Stomach (tissue), 9 donors: ENCODE data around the gene POU3F1. TPM values are rescaled to one million over a fixed set of nuclear protein-coding genes. Genes with fewer than 3 reads are reported as not detected.

Experiments used
- DNase-seq, 2 donors: peaks; one replicate each; pipeline versions ENCODE4 v3.0.0 to v3.0.0-alpha.2; 2013 to 2019
- H3K27ac ChIP-seq, 5 donors: fragments of 200-600 bp in 4 of 5; sonication (generic) in 4 of 5; one replicate each; pipeline ENCODE4 v1.5.1; 2013 to 2019; ENCODE audit warnings: mild to moderate bottlenecking in 1 of 5, moderate library complexity in 1 of 5
- H3K27me3 ChIP-seq, 3 donors: fragments of 200-600 bp; sonication (generic); one replicate each; pipeline ENCODE4 v1.5.1; 2017 to 2019; ENCODE audit warnings: mixed run types in 1 of 3
- H3K36me3 ChIP-seq, 4 donors: fragments of 200-600 bp; sonication (generic); 1 replicate in 3 of 4; 2 replicates in 1 of 4; pipeline ENCODE4 v1.5.1; 2016 to 2019
- H3K4me1 ChIP-seq, 4 donors: fragments of 200-600 bp; sonication (generic); one replicate each; pipeline ENCODE4 v1.5.1; 2016 to 2019
- H3K4me3 ChIP-seq, 4 donors: fragments of 200-600 bp; sonication (generic) in 3 of 4; one replicate each; pipeline ENCODE4 v1.5.1; 2016 to 2019; ENCODE audit warnings: mild to moderate bottlenecking in 1 of 4
- H3K9me3 ChIP-seq, 4 donors: fragments of 200-600 bp; sonication (generic); one replicate each; pipeline ENCODE4 v1.5.1; 2016 to 2019
- CTCF ChIP-seq, 7 experiments: fragments of 450-650 bp in 4 of 7; fragments of 200-600 bp in 3 of 7; sonication (generic) in 3 of 7; IDR thresholded peaks; one replicate each; pipeline ENCODE4 v1.5.1; 2016 to 2019; ENCODE audit warnings: antibody characterized with exemption in 7 of 7, control low read depth in 2 of 7, mild to moderate bottlenecking in 1 of 7
- EP300 ChIP-seq: sonication (generic); formaldehyde crosslinking; IDR thresholded peaks from one replicate; pipeline ENCODE4 v1.6.1; 2017; ENCODE audit warnings: antibody characterized with exemption
- POLR2A ChIP-seq, 4 donors: fragments of 450-650 bp; IDR thresholded peaks; one replicate each; pipeline ENCODE4 v1.6.1; 2016; ENCODE audit warnings: antibody characterized with exemption in 4 of 4, control low read depth in 2 of 4, mild to moderate bottlenecking in 1 of 4, moderate library complexity in 1 of 4
- POLR2AphosphoS5 ChIP-seq, 3 donors: sonication (generic); formaldehyde crosslinking; IDR thresholded peaks; one replicate each; pipeline ENCODE4 v1.6.1; 2016; ENCODE audit warnings: antibody characterized with exemption in 3 of 3
- WGBS, 5 donors: extraction: QIAGEN DNeasy Blood & Tissue Kit in 3 of 5; methylation state at CpG; one replicate each; pipeline versions ENCODE4 v1.1.5 to v1.1.7; 2013 to 2018; 5-methylcytosine and 5-hydroxymethylcytosine counted together
- intact Hi-C: fragments of 100-400 bp; cut with DNase I; formaldehyde crosslinking; loops from one replicate; pipeline ENCODE4 v1.15.1; 2023; ENCODE audit warnings: low total_unique reads
- polyA plus RNA-seq, 3 donors: library from polyadenylated mRNA; stranded (reverse); fragments of 200-250 nt; gene quantifications; one replicate each; pipeline ENCODE4 v1.2.3, GENCODE V29; 2013
- total RNA-seq, 5 donors: library from RNA; depleted of rRNA; stranded (reverse); fragments of >200 nt; gene quantifications; one replicate each; pipeline versions ENCODE4 v1.1.0 to v1.2.3, GENCODE V29; 2014 to 2016
- donor health status: healthy with polysubstance abuse.
- donor health status: Bipolar disorder and iron deficiency.
- donor health status: healthy.

Gene POU3F1
- total and polyA plus RNA-seq, 8 donors = 0.20 TPM; not detected in 7

- intact Hi-C loops = no loop called here
- no peak for DNase-seq
- Histone ChIP-seq H3K27me3 (peaks cover 0 to 27% (median 0%) of the 10 kb centered on the region in 3 donors), H3K27ac (no peak overlapping the region), H3K4me3 (no peak overlapping the region), H3K36me3 (no peaks in the 10 kb centered on the region), H3K4me1 (no peaks in the 10 kb centered on the region), H3K9me3 (no peaks in the 10 kb centered on the region)
- WGBS, 5 donors = 39 to 59% (median 58%) methylated on average over 1 of the region's 1 CpG
- TF ChIP-seq EP300 (no peak), CTCF (IDR thresholded peaks at IDR 0.05) (no peak), POLR2AphosphoS5 (IDR thresholded peaks at IDR 0.05) (no peak), POLR2A (IDR thresholded peaks at IDR 0.05) (no peak)
Measured at GRCh38 chr1:38084700-38085099, 38.1 kb upstream of the POU3F1 start.

DNA sequence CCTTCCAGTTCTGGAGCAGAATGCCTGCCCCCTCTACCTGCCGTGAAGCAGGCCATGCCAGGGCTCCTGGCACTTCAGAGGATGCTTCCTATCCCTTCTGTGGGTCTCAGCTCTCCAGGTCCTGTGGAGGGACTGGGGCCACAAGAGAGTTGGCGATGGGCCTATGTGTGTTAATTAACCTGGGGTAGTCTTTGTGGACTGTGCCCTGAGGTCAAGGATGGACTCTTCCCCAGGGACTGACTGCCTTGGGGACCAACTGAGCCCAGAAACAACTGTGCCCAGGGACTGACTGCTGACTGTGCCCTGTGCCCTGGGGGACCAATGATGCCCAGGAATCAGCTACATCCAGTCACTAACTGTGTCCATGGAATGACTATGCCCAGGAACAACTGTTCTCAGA, 37.5 kb upstream of the POU3F1 start:
- WGBS, 5 donors = 73 to 100% (median 84%) methylated on average over 1 to 2 of the region's 2 CpGs
- Histone ChIP-seq H3K27me3 (peaks cover 0 to 26% (median 0%) of the 10 kb centered on the region in 3 donors), H3K4me1 (no peaks in the 10 kb centered on the region), H3K4me3 (no peak overlapping the region), H3K36me3 (no peaks in the 10 kb centered on the region), H3K9me3 (no peaks in the 10 kb centered on the region), H3K27ac (no peak overlapping the region)
- intact Hi-C loops = no loop called here
- no peak for DNase-seq
- TF ChIP-seq POLR2AphosphoS5 (IDR thresholded peaks at IDR 0.05) (no peak), EP300 (no peak), POLR2A (IDR thresholded peaks at IDR 0.05) (no peak), CTCF (IDR thresholded peaks at IDR 0.05) (no peak)

DNA sequence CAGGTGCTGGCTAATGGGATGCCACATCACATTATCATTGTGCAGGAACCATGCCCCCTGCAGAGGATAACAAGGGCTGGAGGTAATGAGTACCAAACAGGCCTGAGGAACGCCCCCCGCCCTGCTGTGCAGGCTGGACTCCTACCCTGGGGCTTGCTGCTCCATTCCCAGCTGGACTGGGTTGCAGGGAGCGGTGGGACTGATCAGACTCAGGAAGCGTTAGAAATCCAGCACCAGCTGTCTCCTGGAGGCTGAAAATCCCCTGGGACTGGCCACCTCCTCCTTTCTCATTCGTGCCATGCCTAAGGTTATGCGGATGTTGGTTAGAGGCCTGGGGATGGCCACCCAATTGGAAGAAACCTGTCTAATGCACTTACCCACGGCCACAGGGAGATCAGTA, 36.9 kb upstream of the POU3F1 start:
- TF ChIP-seq POLR2A (IDR thresholded peaks at IDR 0.05) (no peak), POLR2AphosphoS5 (IDR thresholded peaks at IDR 0.05) (no peak), CTCF (IDR thresholded peaks at IDR 0.05) (no peak), EP300 (no peak)
- Histone ChIP-seq H3K36me3 (no peaks in the 10 kb centered on the region), H3K9me3 (no peaks in the 10 kb centered on the region), H3K27ac (no peak overlapping the region), H3K4me1 (no peaks in the 10 kb centered on the region), H3K27me3 (peaks cover 0 to 21% (median 0%) of the 10 kb centered on the region in 3 donors), H3K4me3 (no peak overlapping the region)
- 52 to 78% (median 69%) methylated on average over 6 to 7 of the region's 7 CpGs for WGBS, 5 donors
- DNase-seq = no peak
- intact Hi-C loops = no loop called here

DNA sequence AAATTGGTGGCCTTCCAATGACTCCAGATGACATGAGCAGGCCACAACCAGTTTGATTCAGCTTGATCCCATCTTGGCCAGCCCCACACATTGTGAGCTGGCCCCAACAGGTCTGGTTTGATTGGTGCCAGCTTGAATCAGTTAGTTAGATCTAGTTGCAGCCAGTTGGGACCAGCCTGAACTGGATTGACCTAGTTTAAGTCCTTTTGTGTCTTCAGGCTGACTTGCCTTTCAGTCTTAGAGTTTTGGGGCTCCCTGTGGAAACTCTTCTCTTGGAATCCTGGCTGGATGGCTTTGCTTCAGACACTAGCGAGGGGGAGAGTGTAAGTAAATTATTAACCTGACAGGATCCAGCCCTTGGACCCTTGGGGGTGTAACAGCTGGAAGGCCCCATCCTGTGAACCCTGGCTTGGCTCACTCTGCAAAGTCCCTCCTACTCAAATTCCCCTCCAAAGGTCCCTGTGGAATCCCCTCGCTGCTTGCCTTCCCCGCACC, 36.2 kb upstream of the POU3F1 start:
- intact Hi-C loops = no loop called here
- Histone ChIP-seq H3K27me3 (peaks cover 0 to 14% (median 0%) of the 10 kb centered on the region in 3 donors), H3K4me3 (no peak overlapping the region), H3K36me3 (no peaks in the 10 kb centered on the region), H3K27ac (no peak overlapping the region), H3K4me1 (no peaks in the 10 kb centered on the region), H3K9me3 (no peaks in the 10 kb centered on the region)
- WGBS, 5 donors = 50 to 65% (median 60%) methylated on average over 3 of the region's 3 CpGs
- DNase-seq = no peak
- TF ChIP-seq POLR2AphosphoS5 (IDR thresholded peaks at IDR 0.05) (no peak), POLR2A (IDR thresholded peaks at IDR 0.05) (no peak), EP300 (no peak), CTCF (IDR thresholded peaks at IDR 0.05) (no peak)
